Spleen (tissue), 7 donors: ENCODE measurements around the gene MB.

Experiments used
- CTCF ChIP-seq, 11 experiments: fragments of 200-600 bp in 7 of 11; fragments of 450-650 bp in 4 of 11; sonication (generic) in 4 of 11; IDR thresholded peaks in 8 of 11; conservative IDR thresholded peaks in 3 of 11; 1 replicate in 7 of 11; 2 replicates in 4 of 11; pipeline versions ENCODE4 v1.4.0 to v1.8.0; 2016 to 2021; ENCODE audit warnings: antibody characterized with exemption in 11 of 11, inconsistent platforms in 4 of 11, mild to moderate bottlenecking in 1 of 11
- POLR2A ChIP-seq, 3 donors: fragments of 450-650 bp; IDR thresholded peaks; one replicate each; pipeline ENCODE4 v1.5.1; 2017; ENCODE audit warnings: antibody characterized with exemption in 3 of 3, mild to moderate bottlenecking in 1 of 3
- POLR2AphosphoS5 ChIP-seq, 3 donors: sonication (generic); formaldehyde crosslinking; IDR thresholded peaks; one replicate each; pipeline ENCODE4 v1.5.1; 2017; ENCODE audit warnings: antibody characterized with exemption in 3 of 3
- donor health status: DM: no; HTN: no; CAD: no; lungs with moderate emphysema.
- donor health status: DM: no; HTN: no; CAD: no.
- donor health status: DM: no; HTN: no; CAD: no.

- TF ChIP-seq POLR2A (IDR thresholded peaks at IDR 0.05) (no peak), CTCF (IDR thresholded peaks at IDR 0.05 in 8 of 11, conservative IDR thresholded peaks at IDR 0.05 in 3 of 11) (no peak), POLR2AphosphoS5 (IDR thresholded peaks at IDR 0.05) (no peak)
Observed at GRCh38 chr22:35638001-35638400, 20.9 kb upstream of the MB start.
